GM23338 (cell line): Measurements from ENCODE around the gene CPAMD8. TPM values are rescaled to one million over a fixed set of nuclear protein-coding genes. Genes with fewer than 3 reads are reported as not detected.
"Not testable (repeated sequence)": the region's sequence is repeated elsewhere in the genome, so short reads cannot be mapped to it uniquely, and the experiment has no call there.

Source experiments
- ATAC-seq: fragments of 200-7000 bp; cut with Tn5 transposase; 3 replicates; pipeline ENCODE4 v1.9.1; 2020
- DNase-seq: peaks from one replicate; pipeline ENCODE4 v3.0.0-alpha.2; 2015; ENCODE audit warnings: low spot score
- H2AFZ ChIP-seq: fragments of 200-600 bp; sonication (generic); 2 replicates; pipeline ENCODE4 v1.8.0; 2016; ENCODE audit warnings: antibody characterized with exemption, mild to moderate bottlenecking, moderate library complexity
- H3F3A ChIP-seq: fragments of 200-600 bp; sonication (generic); replicated peaks from 2 replicates; pipeline ENCODE4 v1.8.0; 2017; ENCODE audit warnings: antibody characterized with exemption, mixed run types, low read depth
- H3K27ac ChIP-seq: fragments of 200-600 bp; sonication (generic); 2 replicates; pipeline ENCODE4 v1.6.1; 2016; ENCODE audit warnings: low read depth
- H3K27me3 ChIP-seq: fragments of 200-600 bp; sonication (generic); 2 replicates; pipeline ENCODE4 v1.8.0; 2016; ENCODE audit warnings: mild to moderate bottlenecking, mixed run types, moderate library complexity; ENCODE audit not compliant: insufficient read depth
- H3K36me3 ChIP-seq: fragments of 200-600 bp; sonication (generic); 2 replicates; pipeline ENCODE4 v1.8.0; 2016; ENCODE audit warnings: mild to moderate bottlenecking; ENCODE audit not compliant: insufficient read depth
- H3K4me1 ChIP-seq: fragments of 200-600 bp; sonication (generic); 2 replicates; pipeline ENCODE4 v1.8.0; 2016; ENCODE audit warnings: mild to moderate bottlenecking, moderate library complexity; ENCODE audit not compliant: insufficient read depth
- H3K4me2 ChIP-seq: fragments of 200-600 bp; sonication (generic); 2 replicates; pipeline ENCODE4 v1.7.1; 2017; ENCODE audit warnings: mixed run types
- H3K4me3 ChIP-seq: fragments of 200-600 bp; sonication (generic); 2 replicates; pipeline ENCODE4 v1.6.1; 2016; ENCODE audit warnings: mixed run types
- H3K79me2 ChIP-seq: fragments of 200-600 bp; sonication (generic); replicated peaks from 2 replicates; pipeline ENCODE4 v1.8.0; 2017; ENCODE audit warnings: mild to moderate bottlenecking; ENCODE audit not compliant: insufficient read depth
- H3K9me2 ChIP-seq: fragments of 200-600 bp; sonication (generic); 2 replicates; pipeline ENCODE4 v1.8.0; 2017; ENCODE audit not compliant: insufficient read depth
- H4K20me1 ChIP-seq: fragments of 200-600 bp; sonication (generic); replicated peaks from 2 replicates; pipeline ENCODE4 v1.8.0; 2017; ENCODE audit warnings: mild to moderate bottlenecking; ENCODE audit not compliant: insufficient read depth
- H3K27ac Mint-ChIP-seq: 2 replicates; pipeline ENCODE4 v1.8.0; 2020; ENCODE audit warnings: inconsistent platforms, mild to moderate bottlenecking, moderate library complexity, mixed read lengths
- H3K27me3 Mint-ChIP-seq: 3 replicates; pipeline ENCODE4 v1.8.0; 2022; ENCODE audit warnings: low read depth, mild to moderate bottlenecking, moderate library complexity, mixed read lengths, inconsistent platforms; ENCODE audit not compliant: insufficient read depth, poor library complexity
- H3K36me3 Mint-ChIP-seq: 3 replicates; pipeline ENCODE4 v1.8.0; 2021; ENCODE audit warnings: low read depth, mild to moderate bottlenecking, inconsistent platforms, moderate library complexity, mixed read lengths
- H3K4me1 Mint-ChIP-seq: 3 replicates; pipeline ENCODE4 v1.8.0; 2020; ENCODE audit warnings: mild to moderate bottlenecking, inconsistent platforms, mixed read lengths
- H3K4me3 Mint-ChIP-seq: 3 replicates; pipeline ENCODE4 v1.8.0; 2021; ENCODE audit warnings: moderate library complexity, mild to moderate bottlenecking, inconsistent platforms, mixed read lengths
- H3K9me3 Mint-ChIP-seq: 3 replicates; pipeline ENCODE4 v1.8.0; 2020; ENCODE audit warnings: moderate library complexity, mild to moderate bottlenecking, inconsistent platforms, mixed read lengths
- CREB1 ChIP-seq: fragments of 250-450 bp; sonication (Bioruptor Pico); IDR thresholded peaks from 2 replicates; pipeline ENCODE4 v1.5.0; 2020; ENCODE audit warnings: low read depth, mild to moderate bottlenecking, moderate library complexity
- EZH2 ChIP-seq: fragments of 200-600 bp; sonication (generic); IDR thresholded peaks from one replicate; pipeline ENCODE4 v1.8.0; 2017; ENCODE audit warnings: antibody characterized with exemption, mild to moderate bottlenecking, low read depth; ENCODE audit not compliant: unreplicated experiment
- EZH2phosphoT487 ChIP-seq: fragments of 200-600 bp; sonication (generic); IDR thresholded peaks from one replicate; pipeline ENCODE4 v1.8.1; 2018; ENCODE audit warnings: antibody characterized with exemption; ENCODE audit not compliant: unreplicated experiment
- JUNB ChIP-seq: IDR thresholded peaks from one replicate; pipeline ENCODE4 v1.6.1; 2016; ENCODE audit warnings: antibody characterized with exemption; ENCODE audit not compliant: unreplicated experiment
- STAT1 ChIP-seq: IDR thresholded peaks from one replicate; pipeline ENCODE4 v1.6.1; 2016; ENCODE audit warnings: antibody characterized with exemption; ENCODE audit not compliant: unreplicated experiment
- ZNF114 ChIP-seq: fragments of 250-450 bp; sonication (Bioruptor Pico); IDR thresholded peaks from 2 replicates; pipeline ENCODE4 v1.5.0; 2020; ENCODE audit warnings: mild to moderate bottlenecking, moderate library complexity
- polyA plus RNA-seq: library from polyadenylated mRNA; unstranded; fragments of >200 nt; fragmentation: Nextera tagmentation; extraction: Ambion mirVana; gene quantifications from 2 replicates; pipeline ENCODE4 v1.2.1, GENCODE V29; 2016
- total RNA-seq: library from RNA; depleted of rRNA; stranded (reverse); fragments of >200 nt; shearing (Covaris generic); gene quantifications from 2 replicates; pipeline ENCODE4 v1.2.3, GENCODE V29; 2014
- TF ChIP-seq, protein P1 (sequence below): IDR thresholded peaks from 2 replicates; pipeline ENCODE4 v1.6.1; 2016; ENCODE audit warnings: antibody characterized with exemption
- TF ChIP-seq, protein P2 (sequence below), 2 experiments: fragments of 200-600 bp in 1 of 2; sonication (generic) in 1 of 2; conservative IDR thresholded peaks; 2 replicates each; pipeline versions ENCODE4 v1.5.1 to v1.6.1; 2016 to 2017; ENCODE audit warnings: antibody characterized with exemption in 2 of 2, low read depth in 2 of 2, mild to moderate bottlenecking in 2 of 2, moderate library complexity in 1 of 2
- TF ChIP-seq, protein P3 (sequence below): IDR thresholded peaks from one replicate; pipeline ENCODE4 v1.6.1; 2018; ENCODE audit warnings: antibody characterized with exemption; ENCODE audit not compliant: unreplicated experiment

CPAMD8 gene
- total and polyA plus RNA-seq, 2 experiments from 2014 or later = 4.4 to 11.8 TPM

DNA sequence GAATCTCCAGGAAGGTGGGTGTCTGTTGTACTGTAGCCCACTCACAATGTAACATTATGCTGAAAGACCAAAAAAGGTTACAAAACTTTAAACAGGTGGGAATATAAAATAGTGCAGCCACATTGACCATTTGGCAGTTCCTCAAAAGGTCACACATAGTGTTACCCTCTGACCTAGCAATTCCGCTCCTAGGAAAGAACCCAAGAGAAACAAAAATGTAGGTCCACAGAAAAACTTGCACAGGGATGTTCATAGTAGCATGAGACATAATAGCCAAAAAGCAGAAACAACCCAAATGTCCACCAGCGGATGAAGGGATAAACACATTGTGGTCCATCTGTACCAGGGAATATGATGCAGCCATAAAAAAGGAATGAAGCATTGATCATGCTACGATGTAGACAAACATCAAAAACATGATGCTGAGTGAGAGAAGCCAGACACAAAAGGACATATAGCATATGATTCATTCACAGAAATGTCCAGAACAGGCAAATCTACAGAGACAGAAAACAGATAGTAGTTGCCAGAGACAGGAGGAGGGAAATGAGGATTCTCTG lies 27.9 kb downstream of the CPAMD8 start:
- Histone ChIP-seq H3K4me3 (no peak overlapping the region), H3K4me1 (no peaks in the 10 kb centered on the region; the same call in 1 of the 2 replicates), H3K27ac (no peak overlapping the region), H3K9me2 (no peaks in the 10 kb centered on the region), H2AFZ (no peak overlapping the region), H3K79me2 (no peaks in the 10 kb centered on the region), H3K36me3 (0 out of 2 replicates have a peak, but pooled peaks cover 11% of the 10 kb centered on the region), H3K4me2 (no peak overlapping the region), H4K20me1 (no peaks in the 10 kb centered on the region), H3F3A (no peaks in the 10 kb centered on the region), H3K27me3 (no peaks in the 10 kb centered on the region)
- Mint-ChIP-seq H3K4me3 (no peak overlapping the region), H3K27ac (no peak overlapping the region), H3K4me1 (peaks cover 4% of the 10 kb centered on the region; the same call in 1 of the 3 replicates), H3K9me3 (peaks cover 21% of the 10 kb centered on the region), H3K27me3 (peaks cover 7% of the 10 kb centered on the region), H3K36me3 (peaks cover 49% of the 10 kb centered on the region)
- DNase-seq (no peak), ATAC-seq (no peak)
- TF ChIP-seq ZNF114 (CRISPR knock-in tag) (no peak), JUNB (no peak)
- TF ChIP-seq, protein P1, sequence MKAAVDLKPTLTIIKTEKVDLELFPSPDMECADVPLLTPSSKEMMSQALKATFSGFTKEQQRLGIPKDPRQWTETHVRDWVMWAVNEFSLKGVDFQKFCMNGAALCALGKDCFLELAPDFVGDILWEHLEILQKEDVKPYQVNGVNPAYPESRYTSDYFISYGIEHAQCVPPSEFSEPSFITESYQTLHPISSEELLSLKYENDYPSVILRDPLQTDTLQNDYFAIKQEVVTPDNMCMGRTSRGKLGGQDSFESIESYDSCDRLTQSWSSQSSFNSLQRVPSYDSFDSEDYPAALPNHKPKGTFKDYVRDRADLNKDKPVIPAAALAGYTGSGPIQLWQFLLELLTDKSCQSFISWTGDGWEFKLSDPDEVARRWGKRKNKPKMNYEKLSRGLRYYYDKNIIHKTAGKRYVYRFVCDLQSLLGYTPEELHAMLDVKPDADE = no peak

DNA sequence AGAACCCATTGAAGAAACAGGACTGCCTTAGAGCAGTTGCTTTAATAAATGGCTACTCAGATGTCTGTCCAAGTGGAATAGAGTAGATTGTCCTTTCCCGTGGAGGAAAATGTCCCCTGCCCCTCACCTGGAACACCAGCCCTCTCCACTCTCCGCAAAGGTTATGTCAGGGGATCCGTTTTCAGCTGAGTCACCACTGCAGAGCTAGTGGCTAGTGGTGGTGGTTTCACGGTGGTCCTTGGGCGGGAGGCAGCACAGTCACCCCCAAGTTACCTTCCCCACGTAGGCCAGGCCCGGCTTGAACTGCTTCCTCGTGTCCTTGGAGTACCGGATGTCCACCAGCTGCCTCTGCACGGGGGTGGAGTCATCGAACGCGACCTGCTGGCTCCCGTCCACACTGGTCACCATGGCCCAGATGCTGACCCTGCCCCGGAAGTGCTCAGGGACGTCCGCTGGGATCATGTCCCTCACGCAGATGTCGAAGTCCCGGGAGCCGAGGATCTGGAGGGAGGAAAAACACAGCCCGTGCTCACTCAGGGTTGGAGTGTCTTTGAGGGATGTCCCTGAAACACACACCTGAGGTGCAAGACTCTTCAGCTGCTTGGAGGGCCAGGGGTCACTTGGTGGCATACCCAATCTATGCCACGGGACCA lies 29.6 kb downstream of the CPAMD8 start:
- 0 out of 2 replicates have a peak, but pooled peaks cover 11% of the 10 kb centered on the region for H3K36me3 ChIP-seq
- not testable (repeated sequence) for H3K4me3 ChIP-seq, H3F3A ChIP-seq, H3K27me3 ChIP-seq, H4K20me1 ChIP-seq, H2AFZ ChIP-seq, ATAC-seq, H3K27me3 Mint-ChIP-seq, H3K4me3 Mint-ChIP-seq, H3K27ac Mint-ChIP-seq, H3K4me2 ChIP-seq, H3K4me1 ChIP-seq, H3K79me2 ChIP-seq, DNase-seq, H3K27ac ChIP-seq, H3K4me1 Mint-ChIP-seq, H3K9me2 ChIP-seq
- Mint-ChIP-seq H3K36me3 (peaks cover 62% of the 10 kb centered on the region), H3K9me3 (peaks cover 29% of the 10 kb centered on the region)

DNA sequence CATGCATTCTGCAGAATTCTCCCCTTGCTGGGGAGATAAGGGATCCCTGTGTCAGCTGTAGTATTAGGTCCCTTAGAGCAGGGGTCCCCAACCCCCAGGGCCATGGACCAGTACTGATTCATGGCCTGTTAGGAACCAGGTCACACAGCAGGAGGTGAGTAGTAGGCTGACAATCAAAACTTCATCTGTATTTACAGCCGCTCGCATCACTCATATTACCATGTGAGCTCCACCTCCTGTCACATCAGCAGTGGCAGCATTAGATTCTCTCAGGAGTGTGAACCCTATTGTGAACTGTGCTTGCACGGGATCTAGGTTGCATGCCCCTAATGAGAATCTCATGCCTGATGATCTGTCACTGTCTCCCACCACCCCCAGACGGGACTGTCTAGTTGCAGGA lies 37.9 kb downstream of the CPAMD8 start:
- Histone ChIP-seq H3K27me3 (no peaks in the 10 kb centered on the region), H3K4me3 (no peak overlapping the region), H3K4me1 (no peaks in the 10 kb centered on the region), H3K79me2 (no peaks in the 10 kb centered on the region), H4K20me1 (no peaks in the 10 kb centered on the region), H3K36me3 (no peaks in the 10 kb centered on the region), H3K27ac (no peak overlapping the region), H3K4me2 (no peak overlapping the region), H2AFZ (no peak overlapping the region), H3K9me2 (no peaks in the 10 kb centered on the region), H3F3A (no peaks in the 10 kb centered on the region)
- TF ChIP-seq EZH2 (no peak), JUNB (no peak), ZNF114 (CRISPR knock-in tag) (no peak), EZH2phosphoT487 (no peak), STAT1 (no peak), CREB1 (CRISPR knock-in tag) (no peak)
- TF ChIP-seq, protein P2, sequence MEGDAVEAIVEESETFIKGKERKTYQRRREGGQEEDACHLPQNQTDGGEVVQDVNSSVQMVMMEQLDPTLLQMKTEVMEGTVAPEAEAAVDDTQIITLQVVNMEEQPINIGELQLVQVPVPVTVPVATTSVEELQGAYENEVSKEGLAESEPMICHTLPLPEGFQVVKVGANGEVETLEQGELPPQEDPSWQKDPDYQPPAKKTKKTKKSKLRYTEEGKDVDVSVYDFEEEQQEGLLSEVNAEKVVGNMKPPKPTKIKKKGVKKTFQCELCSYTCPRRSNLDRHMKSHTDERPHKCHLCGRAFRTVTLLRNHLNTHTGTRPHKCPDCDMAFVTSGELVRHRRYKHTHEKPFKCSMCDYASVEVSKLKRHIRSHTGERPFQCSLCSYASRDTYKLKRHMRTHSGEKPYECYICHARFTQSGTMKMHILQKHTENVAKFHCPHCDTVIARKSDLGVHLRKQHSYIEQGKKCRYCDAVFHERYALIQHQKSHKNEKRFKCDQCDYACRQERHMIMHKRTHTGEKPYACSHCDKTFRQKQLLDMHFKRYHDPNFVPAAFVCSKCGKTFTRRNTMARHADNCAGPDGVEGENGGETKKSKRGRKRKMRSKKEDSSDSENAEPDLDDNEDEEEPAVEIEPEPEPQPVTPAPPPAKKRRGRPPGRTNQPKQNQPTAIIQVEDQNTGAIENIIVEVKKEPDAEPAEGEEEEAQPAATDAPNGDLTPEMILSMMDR (conservative IDR thresholded peaks at IDR 0.05; ENCODE audit: low read depth in 2 of 2) = no peak
- TF ChIP-seq, protein P1 = no peak
- TF ChIP-seq, protein P3, sequence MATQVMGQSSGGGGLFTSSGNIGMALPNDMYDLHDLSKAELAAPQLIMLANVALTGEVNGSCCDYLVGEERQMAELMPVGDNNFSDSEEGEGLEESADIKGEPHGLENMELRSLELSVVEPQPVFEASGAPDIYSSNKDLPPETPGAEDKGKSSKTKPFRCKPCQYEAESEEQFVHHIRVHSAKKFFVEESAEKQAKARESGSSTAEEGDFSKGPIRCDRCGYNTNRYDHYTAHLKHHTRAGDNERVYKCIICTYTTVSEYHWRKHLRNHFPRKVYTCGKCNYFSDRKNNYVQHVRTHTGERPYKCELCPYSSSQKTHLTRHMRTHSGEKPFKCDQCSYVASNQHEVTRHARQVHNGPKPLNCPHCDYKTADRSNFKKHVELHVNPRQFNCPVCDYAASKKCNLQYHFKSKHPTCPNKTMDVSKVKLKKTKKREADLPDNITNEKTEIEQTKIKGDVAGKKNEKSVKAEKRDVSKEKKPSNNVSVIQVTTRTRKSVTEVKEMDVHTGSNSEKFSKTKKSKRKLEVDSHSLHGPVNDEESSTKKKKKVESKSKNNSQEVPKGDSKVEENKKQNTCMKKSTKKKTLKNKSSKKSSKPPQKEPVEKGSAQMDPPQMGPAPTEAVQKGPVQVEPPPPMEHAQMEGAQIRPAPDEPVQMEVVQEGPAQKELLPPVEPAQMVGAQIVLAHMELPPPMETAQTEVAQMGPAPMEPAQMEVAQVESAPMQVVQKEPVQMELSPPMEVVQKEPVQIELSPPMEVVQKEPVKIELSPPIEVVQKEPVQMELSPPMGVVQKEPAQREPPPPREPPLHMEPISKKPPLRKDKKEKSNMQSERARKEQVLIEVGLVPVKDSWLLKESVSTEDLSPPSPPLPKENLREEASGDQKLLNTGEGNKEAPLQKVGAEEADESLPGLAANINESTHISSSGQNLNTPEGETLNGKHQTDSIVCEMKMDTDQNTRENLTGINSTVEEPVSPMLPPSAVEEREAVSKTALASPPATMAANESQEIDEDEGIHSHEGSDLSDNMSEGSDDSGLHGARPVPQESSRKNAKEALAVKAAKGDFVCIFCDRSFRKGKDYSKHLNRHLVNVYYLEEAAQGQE = no peak
- no peak for DNase-seq
- Mint-ChIP-seq H3K27me3 (peaks cover 8% of the 10 kb centered on the region), H3K27ac (no peak overlapping the region), H3K4me3 (no peak overlapping the region), H3K36me3 (peaks cover 63% of the 10 kb centered on the region), H3K4me1 (no peaks in the 10 kb centered on the region), H3K9me3 (peaks cover 31% of the 10 kb centered on the region)
- ATAC-seq = no peak
